ENCODE results near the gene LDLRAD4.

Gene LDLRAD4

GRCh38 chr18:13320096-13320495, 101.5 kb downstream of the LDLRAD4 start:
- no peak for DNase-seq (ENCODE audit: extremely low read depth, low read depth)
- TF ChIP-seq CTCF (IDR thresholded peaks at IDR 0.05; ENCODE audit: low read depth, low read length), result no peak

GRCh38 chr18:13320891-13321425, 102.4 kb downstream of the LDLRAD4 start:
- DNase-seq (ENCODE audit: extremely low read depth, low read depth), result no peak
- no peak for TF ChIP-seq CTCF (IDR thresholded peaks at IDR 0.05; ENCODE audit: low read depth, low read length)

- no peak for TF ChIP-seq CTCF (IDR thresholded peaks at IDR 0.05; ENCODE audit: low read depth, low read length)
- no peak for DNase-seq (ENCODE audit: extremely low read depth, low read depth)
Observed at GRCh38 chr18:13321923-13322322, 103.4 kb downstream of the LDLRAD4 start.

- TF ChIP-seq CTCF (IDR thresholded peaks at IDR 0.05; ENCODE audit: low read depth, low read length), result no peak
- DNase-seq (ENCODE audit: extremely low read depth, low read depth), result no peak
Observed at GRCh38 chr18:13323186-13323585, 104.6 kb downstream of the LDLRAD4 start.

GRCh38 chr18:13324880-13325279, 106.3 kb downstream of the LDLRAD4 start:
- TF ChIP-seq CTCF (IDR thresholded peaks at IDR 0.05; ENCODE audit: low read depth, low read length), result no peak
- no peak for DNase-seq (ENCODE audit: extremely low read depth, low read depth)

GRCh38 chr18:13328213-13328612, 109.7 kb downstream of the LDLRAD4 start:
- TF ChIP-seq CTCF (IDR thresholded peaks at IDR 0.05; ENCODE audit: low read depth, low read length), result no peak

GRCh38 chr18:13330996-13331395, 112.4 kb downstream of the LDLRAD4 start:
- no peak for TF ChIP-seq CTCF (IDR thresholded peaks at IDR 0.05; ENCODE audit: low read depth, low read length)
- no peak for DNase-seq (ENCODE audit: extremely low read depth, low read depth)

More at GRCh38 chr18:13328213-13328612, 109.7 kb downstream of the LDLRAD4 start:
- no peak for DNase-seq (ENCODE audit: extremely low read depth, low read depth)
